ENCODE measurements around the gene PZP.
"Not testable (repeated sequence)": the region's sequence is repeated elsewhere in the genome, so short reads cannot be mapped to it uniquely, and the experiment has no call there.

PZP gene

GRCh38 chr12:9179781-9180180, 28.4 kb downstream of the PZP start:
- no peak for DNase-seq

- no peak for DNase-seq
These were observed 38.1 kb downstream of the PZP start for GRCh38 chr12:9169979-9170634.

- not testable (repeated sequence) for DNase-seq
These were observed 40.9 kb downstream of the PZP start for GRCh38 chr12:9167345-9167744.

GRCh38 chr12:9163392-9163791, 44.8 kb downstream of the PZP start:
- no peak for DNase-seq

GRCh38 chr12:9156119-9156518, 52.1 kb downstream of the PZP start:
- DNase-seq: no peak

GRCh38 chr12:9149372-9149771, 58.8 kb downstream of the PZP start:
- no peak for DNase-seq

GRCh38 chr12:9148926-9149325, 59.3 kb downstream of the PZP start:
- no peak for DNase-seq

- no peak for DNase-seq
These were observed 60.7 kb downstream of the PZP start for GRCh38 chr12:9147461-9147860.

GRCh38 chr12:9144730-9145106, 63.5 kb downstream of the PZP start:
- DNase-seq: no peak

GRCh38 chr12:9143929-9144729, 64.1 kb downstream of the PZP start:
- no peak for DNase-seq

GRCh38 chr12:9143137-9143536, 65.1 kb downstream of the PZP start:
- no peak for DNase-seq

GRCh38 chr12:9139588-9140290, 68.5 kb downstream of the PZP start:
- DNase-seq: not testable (repeated sequence)

- DNase-seq: no peak
These were observed 72.3 kb downstream of the PZP start for GRCh38 chr12:9135903-9136310.

- DNase-seq: no peak
These were observed 73.1 kb downstream of the PZP start for GRCh38 chr12:9134981-9135628.

GRCh38 chr12:9133216-9133916, 74.8 kb downstream of the PZP start:
- no peak for DNase-seq

GRCh38 chr12:9132008-9132535, 76.1 kb downstream of the PZP start:
- DNase-seq: no peak

- DNase-seq: no peak
These were observed 78.0 kb downstream of the PZP start for GRCh38 chr12:9130244-9130643.

GRCh38 chr12:9127936-9128663, 80.1 kb downstream of the PZP start:
- DNase-seq: no peak

GRCh38 chr12:9127484-9127883, 80.7 kb downstream of the PZP start:
- DNase-seq: no peak

- no peak for DNase-seq
These were observed 83.7 kb downstream of the PZP start for GRCh38 chr12:9124383-9125031.

- DNase-seq: no peak
These were observed 84.3 kb downstream of the PZP start for GRCh38 chr12:9123781-9124382.

Data from 8988T (cell line).